ENCODE results near the gene FAM236B.
"Not testable (repeated sequence)": the region's sequence is repeated elsewhere in the genome, so short reads cannot be mapped to it uniquely, and the experiment has no call there.

The FAM236B gene
- total RNA-seq = 0 reads per million in 4 experiments

- not testable (repeated sequence) for DNase-seq
Observed at GRCh38 chrX:72782560-72782959, at the start of gene FAM236B. FAM236B (minus strand) TSS chrX:72782660; CDS start chrX:72782560, 100 bp downstream.

- not testable (repeated sequence) for DNase-seq
Observed at GRCh38 chrX:72830701-72831100, 48.2 kb upstream of the FAM236B start.

GRCh38 chrX:72808110-72808509 lies 25.6 kb upstream of the FAM236B start, which contains the start of gene FAM236D:
FAM236D (minus strand) TSS chrX:72808210; CDS start chrX:72808110, 100 bp downstream.
- DNase-seq = not testable (repeated sequence)

GRCh38 chrX:72790390-72790789 lies 7.9 kb upstream of the FAM236B start:
- not testable (repeated sequence) for DNase-seq

GRCh38 chrX:72788142-72788541 lies 5.7 kb upstream of the FAM236B start:
- not testable (repeated sequence) for DNase-seq

GRCh38 chrX:72783964-72784363 lies 1.5 kb upstream of the FAM236B start:
- not testable (repeated sequence) for DNase-seq

GRCh38 chrX:72783365-72783936 lies 991 bp upstream of the FAM236B start:
- not testable (repeated sequence) for DNase-seq

GRCh38 chrX:72778146-72778545 lies 4.3 kb downstream of the FAM236B start:
- DNase-seq = not testable (repeated sequence)

- not testable (repeated sequence) for DNase-seq
Observed at GRCh38 chrX:72777467-72777790, 5.0 kb downstream of the FAM236B start.

- DNase-seq = not testable (repeated sequence)
Observed at GRCh38 chrX:72776653-72777466, 5.6 kb downstream of the FAM236B start, which contains the start of gene DMRTC1B. DMRTC1B (plus strand) TSS chrX:72776890; CDS start chrX:72845136, 68,246 bp downstream.

- DNase-seq = not testable (repeated sequence)
Observed at GRCh38 chrX:72760454-72760853, 22.0 kb downstream of the FAM236B start.

- DNase-seq = not testable (repeated sequence)
Observed at GRCh38 chrX:72748545-72748944, 33.9 kb downstream of the FAM236B start.

- DNase-seq = not testable (repeated sequence)
Observed at GRCh38 chrX:72745546-72745945, 36.9 kb downstream of the FAM236B start.

GRCh38 chrX:72735561-72735960 lies 46.9 kb downstream of the FAM236B start:
- DNase-seq = no peak

GRCh38 chrX:72733636-72734035 lies 48.8 kb downstream of the FAM236B start:
- not testable (repeated sequence) for DNase-seq
